ENCODE measurements around the gene ASIC3.

The ASIC3 gene

DNA sequence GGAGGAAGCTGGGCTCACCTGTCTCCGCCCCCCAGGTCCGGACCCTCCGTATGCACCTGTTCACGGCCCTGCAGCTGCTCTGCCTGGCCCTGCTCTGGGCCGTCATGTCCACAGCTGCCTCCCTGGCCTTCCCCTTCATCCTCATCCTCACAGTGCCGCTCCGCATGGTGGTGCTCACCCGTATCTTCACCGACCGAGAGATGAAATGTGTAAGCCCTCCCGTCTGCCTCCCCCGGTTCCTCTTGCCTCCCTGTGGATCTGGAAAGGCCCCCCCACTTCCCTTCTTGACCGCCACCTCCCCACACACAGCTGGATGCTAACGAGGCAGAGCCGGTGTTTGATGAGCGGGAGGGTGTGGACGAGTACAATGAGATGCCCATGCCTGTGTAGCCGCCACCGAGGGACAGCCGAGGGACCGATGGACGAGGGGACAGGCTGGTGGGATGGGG lies 27.7 kb downstream of the ASIC3 start:
- DNase-seq: no peak

DNA sequence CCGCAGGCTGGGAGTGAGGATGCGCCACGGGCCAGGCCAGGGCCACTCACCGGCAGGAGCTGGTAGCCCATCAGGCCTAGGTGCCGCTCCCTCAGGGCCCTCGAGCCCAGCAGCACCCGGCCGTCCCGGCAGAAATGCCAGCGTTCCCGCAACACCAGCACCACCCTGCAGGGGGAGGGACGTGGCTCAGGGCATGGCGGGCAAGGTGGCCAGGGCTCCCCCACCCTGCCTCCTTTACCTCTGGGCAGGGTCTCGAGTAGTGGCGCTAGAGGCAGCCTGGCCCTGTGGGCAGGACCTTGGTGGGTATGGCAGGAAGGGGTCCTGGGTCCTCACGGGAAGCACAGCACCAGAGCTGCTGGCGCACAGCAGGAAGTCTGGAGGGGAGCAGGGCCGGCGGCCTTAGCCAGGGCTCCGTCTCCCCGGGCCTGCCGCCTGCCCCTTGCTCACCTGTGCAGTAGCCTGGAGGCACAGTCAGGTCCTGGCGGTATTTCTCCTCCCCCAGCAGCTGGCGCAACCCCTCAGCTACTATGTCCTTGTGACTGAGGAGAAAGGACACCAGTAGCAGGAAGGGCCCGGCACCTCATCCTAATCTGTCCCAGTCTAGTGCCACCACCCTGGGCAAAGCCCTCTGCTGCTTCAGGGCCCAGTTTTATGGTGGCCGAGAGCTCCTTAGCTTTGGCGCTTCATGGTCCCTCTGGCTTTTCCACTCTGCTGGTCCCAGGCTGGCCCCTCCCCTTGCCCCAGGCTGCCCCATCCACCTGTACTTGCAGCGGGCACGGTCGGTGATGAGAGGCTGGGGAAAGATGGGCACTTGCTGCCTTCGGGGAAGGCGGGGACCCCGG lies 28.8 kb downstream of the ASIC3 start:
- no peak for DNase-seq

DNA sequence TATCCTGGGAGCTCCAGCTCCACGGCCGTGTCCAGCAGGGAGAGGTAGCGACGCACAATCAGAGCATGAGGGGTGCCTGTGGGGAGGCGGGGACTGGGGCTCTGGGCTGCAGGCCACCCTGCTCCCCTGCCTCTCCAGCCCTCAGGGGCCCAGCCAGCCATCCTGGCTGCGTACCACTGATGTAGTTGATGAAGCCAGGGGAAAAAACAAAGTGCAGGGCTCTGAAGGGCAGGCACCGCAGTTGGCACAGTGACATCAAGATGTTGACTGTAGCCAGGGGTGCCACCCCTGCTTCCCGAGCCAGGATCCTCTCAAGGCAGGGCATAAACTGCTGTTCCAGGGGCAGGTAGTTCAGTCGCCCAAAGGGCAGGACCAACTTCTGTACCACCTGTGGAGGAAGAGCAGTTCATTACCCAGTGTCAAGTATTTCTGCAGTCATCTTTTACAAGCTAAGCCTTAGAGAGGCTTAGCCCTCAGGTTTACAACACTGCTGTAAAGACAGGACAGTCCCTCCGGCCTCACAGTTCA lies 29.4 kb downstream of the ASIC3 start:
- DNase-seq: no peak

DNA sequence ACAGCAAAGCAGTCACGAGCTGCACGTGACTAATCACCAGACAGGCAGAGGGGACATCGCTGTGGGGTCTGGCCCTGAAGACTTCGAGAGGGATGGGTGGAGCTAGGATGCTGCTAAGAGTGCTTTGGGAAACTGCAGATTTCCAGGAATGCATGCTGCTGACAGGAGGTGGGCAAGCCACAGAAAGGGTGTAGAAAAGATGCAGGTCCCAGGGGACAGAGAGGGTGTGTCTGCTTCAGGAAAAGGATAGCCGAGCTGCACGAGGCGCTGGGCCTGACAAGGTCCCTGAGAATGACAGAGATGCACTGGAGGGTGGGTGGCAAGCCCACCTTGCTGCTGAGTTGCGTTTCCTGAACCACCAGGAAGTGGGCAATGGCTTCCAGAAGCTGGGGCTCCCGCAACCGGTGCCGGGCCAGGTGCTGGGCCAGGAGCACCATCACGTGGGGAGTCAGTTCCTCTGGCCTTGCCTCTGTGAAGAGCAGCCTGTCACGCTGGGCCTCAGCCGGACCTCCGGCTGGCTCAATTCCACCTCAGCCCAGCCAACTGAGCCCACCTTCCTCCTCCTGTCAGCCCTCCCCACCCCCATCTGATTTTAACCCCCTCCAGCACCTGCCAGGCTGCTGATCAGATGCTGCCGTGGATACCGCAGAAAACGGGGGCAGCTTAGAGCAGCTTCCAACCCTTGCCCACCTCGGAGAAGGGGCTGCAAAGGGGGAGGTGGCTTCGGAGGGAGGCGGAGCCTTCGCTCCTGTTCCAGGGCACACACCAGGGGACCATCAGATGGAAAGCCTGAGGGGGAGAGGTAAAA lies 30.1 kb downstream of the ASIC3 start:
- DNase-seq: no peak

DNA sequence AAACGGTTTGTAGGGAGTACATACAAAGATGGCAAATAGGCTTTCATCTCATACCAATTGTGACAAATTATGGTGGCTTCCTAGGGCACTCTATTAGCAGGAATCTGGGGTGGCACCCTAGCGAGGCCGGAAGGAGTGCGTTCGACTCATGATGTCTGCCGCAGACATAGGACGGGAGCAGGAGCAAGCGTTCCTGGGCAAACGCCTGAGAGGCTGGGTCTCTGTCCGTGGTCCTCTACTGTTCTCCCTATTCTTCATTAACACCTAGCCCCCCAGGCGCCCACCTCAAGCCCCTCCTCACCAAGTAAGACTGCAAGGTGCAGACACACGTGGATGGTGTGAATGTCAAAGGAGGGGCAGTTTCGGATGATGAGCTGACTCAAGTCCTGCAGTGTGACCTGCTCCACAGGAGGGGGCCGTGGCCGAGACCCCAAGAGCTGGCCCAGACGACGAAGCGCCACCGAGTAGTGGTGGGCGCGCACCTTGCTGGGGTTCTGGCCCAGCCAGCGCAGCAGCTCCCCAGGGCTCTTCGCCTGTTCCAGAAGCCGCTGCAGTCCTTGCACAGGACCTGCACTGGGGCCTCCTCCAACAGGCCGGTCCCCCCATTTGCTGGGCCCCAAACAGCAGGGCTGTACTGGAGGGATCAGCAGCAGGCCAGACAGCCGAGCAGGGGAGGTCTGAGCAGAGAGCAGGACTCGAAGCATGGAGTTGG lies 31.0 kb downstream of the ASIC3 start:
- DNase-seq: no peak

DNA sequence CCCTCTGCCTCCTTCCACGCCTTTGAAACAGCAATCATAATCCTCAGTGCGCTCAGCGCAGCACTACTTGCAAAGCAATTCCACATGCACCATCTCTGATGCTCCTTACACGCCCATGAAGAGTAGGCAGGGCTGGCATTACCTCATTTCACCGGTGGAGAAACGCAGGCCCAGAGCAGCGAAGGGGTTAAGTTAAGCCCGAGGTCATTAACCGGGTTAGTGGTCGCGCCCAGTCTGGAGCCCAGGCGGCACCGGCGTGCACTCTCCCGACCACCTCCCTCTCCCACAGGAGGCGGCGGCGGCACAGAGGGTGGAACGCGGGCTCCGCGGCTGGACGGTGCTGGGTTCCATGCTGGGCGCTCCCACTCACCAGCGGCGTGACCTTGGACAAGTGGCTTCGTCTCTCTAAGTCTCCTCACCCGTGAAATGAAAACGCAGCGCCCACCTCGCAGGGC lies 31.8 kb downstream of the ASIC3 start:
- DNase-seq: peak in 1 of 2 experiments; percentile 32

DNA sequence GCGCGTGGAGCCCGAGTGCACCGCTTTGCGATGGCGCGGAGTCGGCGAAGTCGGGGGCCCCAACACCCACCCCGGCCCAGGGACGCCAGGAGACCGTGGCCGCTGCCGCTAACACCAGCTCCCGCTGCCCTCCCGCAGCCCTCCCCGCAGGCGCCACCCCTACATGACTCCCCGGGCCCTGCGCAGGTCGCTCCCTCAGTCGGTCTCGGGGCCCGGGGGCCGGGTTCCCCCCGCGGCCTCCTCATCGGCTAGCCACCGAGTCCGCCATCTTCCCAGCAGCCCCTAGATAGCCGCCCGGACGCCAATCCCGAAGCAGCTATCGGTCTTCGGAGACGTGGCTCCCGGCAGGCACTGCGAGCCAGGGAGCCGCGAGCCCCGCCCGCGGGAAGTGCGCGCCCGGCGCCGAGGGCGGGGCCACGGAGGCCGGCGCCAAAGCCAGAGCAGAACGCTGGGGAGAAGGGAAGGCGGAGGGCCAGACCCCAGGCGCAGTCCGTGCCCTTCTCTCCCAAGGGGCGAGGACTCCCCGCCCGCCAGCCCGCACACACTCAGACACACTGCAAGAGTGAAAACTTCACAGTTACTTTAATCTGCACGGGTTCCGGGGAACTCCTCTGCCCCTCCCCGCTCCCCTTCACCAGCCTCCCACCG lies 32.3 kb downstream of the ASIC3 start, which contains the start of gene FASTK:
Gene FASTK (minus strand): TSS at position 288 of the 648 bp plus-strand sequence. CDS start 43 bp downstream, at position 245.
- DNase-seq: peak; percentile 84 to 86

DNA sequence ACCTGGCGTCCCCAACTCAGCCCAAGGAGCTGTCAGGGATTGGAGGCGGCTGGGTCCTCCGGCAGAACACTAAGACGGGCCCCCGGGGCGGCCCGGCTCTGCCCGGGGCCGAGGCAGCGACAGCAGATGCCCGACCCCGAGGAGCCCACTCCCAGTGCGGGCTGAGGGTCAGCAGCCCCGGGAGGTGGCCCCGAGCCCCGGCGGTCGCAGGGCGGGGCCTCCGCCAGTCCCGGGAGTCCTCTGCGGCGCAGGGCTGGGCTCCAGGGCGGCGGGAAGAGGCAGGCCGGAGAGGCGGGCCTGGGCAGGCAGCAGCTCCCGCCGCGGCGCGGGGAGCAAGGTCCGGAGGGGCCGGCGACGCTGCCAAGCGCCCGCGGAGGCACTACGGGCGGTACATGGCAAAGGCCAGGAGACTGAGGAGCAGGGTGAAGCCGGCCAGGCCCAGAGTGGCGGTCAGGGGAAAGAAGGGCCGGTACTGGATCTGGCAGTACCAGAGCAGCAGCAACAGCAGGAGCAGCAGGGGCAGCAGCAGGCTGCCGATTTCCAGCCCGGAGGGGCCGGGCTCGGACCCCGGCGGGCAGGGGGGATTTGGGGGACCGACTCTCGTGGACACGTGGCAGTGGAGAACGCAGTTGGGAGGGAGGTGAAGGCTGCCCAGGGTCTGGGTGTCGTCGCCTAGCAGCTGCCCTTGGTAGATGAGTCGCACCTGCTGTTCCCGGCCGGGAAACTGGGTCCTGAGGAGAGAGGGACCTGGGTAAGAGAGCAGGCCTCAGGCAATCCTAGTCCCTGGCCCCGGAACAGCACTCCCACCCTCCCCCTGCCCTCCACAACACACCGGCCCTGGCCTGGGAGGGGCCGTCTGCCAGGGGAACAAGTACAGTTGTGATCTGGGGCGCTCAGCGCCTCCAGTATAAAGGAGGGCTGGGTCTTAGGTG lies 33.1 kb downstream of the ASIC3 start:
- no peak for DNase-seq

DNA sequence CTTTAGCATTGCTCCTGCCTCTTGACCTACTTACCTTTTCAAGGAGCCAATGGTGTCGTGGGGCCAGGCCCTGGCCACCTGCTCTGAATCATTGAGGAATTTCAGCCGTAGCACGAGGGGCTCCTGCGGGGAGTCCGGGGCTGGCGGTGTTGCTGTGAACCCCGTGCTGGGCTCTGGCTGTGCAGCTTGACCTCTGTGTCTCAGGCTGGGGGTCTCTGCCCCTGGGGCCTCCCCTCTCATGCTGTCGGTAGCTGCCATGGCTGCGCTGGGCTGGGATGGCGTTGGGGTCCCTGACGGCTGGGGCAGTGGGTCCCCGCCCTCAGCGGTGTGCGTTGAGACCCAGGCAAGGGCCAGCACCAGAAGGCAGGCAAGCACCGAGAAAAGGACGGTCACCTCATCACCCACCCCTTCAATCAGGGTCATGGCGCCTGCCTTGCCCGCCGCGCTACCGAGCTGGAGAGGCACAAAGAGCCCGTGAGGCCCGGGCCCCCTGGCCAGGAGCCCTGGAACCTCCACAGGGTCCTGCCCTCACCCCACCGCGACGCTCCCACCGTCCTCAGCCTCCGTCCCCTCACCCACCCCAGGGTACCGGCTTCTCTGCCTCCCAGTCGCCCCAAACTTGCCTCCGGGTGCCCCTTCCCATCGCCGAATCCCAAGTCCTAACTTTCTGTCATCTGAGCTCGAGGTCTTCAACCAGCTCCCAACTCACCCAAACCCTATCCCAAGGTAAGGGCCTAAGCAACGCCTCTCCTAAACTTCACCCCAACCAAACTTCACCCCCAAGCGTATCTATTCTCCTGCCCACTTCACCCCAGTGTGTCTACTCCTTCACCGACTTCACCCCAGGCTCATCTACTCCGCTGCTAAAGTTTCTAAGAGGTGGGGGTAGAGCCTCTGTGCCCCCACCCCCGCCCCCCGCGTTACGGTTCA lies 34.1 kb downstream of the ASIC3 start:
- DNase-seq: no peak

DNA sequence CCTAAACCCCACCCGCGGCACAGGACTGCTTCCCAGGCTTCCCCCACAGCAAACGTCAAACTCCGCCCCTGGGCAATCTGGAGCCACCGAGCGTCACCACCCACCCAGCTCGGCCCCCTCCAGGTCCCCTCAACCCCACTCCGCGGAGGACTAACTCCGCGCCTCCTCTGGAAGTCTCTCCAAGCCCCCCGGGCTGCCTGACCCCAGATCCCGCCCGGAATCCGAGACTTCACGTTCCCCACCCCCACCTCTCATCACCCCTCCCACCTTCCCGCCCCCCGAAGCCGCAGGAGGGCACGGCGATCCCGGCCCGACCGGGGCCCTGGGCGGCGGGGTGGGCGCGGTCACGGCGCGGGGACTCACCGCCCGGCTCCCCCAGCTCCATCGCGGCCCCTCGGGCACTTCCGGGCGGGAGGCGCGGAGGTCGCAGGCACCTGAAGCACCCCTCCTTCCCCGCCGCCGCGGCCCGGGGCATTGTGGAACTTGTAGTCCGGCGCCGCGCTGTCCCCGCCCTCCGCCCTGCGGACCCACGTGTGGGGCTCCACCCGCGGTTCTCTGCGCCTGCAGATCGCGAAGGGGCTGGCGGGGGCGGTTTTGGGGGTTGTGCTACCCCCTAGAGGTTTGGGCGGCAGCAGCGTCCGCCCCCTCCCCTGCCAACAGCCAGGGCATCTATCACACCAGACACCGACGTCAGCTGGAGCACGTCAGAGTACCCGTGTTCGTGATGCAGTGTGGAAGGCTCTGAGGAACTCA lies 34.9 kb downstream of the ASIC3 start, which contains the start of gene TMUB1:
Gene TMUB1 (minus strand): TSS at position 423 of the 753 bp plus-strand sequence. CDS start 930 bp downstream, outside the sequence.
- DNase-seq: peak; percentile 83 to 87

DNA sequence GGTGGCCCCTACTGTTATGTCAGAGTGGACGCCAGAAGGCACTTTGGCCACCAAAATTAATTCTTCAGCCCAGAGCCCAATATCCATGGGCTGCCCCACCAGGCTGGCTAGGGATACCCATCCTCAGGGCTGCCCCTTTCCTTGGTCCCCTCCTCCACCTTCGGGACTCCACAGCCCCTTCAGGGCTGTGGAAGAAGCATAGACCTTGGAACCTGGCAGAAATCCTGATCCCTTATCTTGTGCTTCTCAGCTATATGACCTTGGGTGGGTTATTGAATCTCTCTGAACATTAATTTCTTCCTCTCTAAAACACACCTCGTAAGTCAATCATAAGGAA lies 35.5 kb downstream of the ASIC3 start:
- DNase-seq: no peak

DNA sequence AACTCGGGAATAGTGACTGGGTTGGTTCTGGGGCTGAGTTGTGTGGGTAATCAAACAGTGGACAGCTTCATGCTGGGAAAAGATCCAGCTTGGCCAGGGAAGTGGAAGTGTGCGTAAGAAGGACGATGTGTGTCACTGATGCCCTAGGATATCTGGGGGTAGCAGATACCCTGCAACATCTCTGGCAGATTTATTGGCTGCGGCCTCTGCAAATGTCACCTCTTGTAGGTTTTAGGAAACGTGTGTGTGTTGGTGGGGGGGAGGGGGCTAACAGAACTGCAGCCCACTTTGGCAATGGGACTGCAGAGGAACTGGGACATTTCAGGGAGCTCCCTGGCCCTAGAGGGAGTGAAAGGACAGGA lies 37.0 kb downstream of the ASIC3 start:
- DNase-seq: no peak

DNA sequence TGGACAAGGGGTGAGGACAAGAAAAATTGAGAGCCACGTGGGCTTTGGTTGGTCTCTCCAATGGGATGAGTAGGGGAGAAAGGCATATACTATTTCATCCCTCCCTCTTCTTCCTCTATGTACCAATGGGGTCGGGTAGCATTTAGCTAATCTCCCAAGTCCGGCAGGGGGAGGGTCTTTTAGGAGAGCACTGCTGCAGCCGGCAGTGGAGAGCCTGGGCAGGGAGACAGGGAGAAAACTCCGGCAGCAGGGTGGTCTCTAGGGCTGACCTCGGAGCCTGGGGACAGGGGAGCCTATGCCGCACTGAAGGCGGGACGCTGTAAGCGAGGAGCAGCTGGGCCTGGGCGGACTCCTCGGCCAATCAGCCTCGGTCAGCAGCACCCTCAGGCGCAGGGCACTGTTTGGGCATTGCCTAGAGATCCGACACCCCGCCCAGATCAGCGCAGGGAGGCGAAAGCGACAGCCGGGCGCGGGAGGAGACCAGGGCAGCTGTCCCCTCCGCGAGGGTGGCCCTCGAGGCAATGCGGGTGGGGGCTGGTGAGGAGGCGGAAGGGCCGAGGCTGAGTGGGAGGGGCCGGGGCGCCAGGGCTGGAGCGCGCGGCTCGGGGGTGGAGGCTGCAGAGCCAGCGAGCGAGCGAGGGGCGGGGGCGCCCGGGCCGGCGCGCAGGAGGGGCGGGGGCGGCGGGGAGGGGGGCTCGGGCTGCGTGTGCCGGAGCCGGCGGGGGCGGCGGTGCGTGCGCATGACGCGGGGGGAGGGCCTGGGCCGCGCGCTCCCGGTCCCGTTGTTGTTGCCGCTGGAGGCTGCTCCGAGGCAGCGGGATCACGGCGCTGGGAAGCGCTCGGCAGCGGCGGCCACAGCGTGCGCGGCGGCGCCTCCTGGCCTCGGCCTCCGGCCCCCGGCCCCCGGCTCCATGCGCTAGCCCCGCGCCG lies 37.6 kb downstream of the ASIC3 start, which contains the start of gene AGAP3:
Gene AGAP3 (plus strand): TSS at position 785 of the 930 bp plus-strand sequence. CDS start 267 bp downstream, outside the sequence.
- peak; percentile 60 to 67 for DNase-seq

DNA sequence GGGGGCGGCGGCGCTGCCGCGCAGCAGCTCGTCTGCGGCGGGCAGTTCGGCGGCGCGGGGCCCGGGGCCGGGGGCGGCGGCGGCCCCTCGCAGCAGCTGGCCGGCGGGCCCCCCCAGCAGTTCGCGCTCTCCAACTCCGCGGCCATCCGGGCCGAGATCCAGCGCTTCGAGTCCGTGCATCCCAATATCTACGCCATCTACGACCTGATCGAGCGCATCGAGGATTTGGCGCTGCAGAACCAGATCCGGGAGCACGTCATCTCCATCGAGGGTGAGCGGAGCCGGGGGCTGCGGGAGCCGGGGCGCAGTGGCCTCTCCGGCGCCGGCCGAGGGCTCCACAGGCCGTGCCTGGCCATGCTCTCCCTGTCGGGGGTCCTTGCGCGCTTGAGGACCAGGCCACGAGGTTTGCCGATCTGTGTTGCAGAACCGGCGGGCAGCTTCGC lies 38.5 kb downstream of the ASIC3 start:
- no peak for DNase-seq

DNA sequence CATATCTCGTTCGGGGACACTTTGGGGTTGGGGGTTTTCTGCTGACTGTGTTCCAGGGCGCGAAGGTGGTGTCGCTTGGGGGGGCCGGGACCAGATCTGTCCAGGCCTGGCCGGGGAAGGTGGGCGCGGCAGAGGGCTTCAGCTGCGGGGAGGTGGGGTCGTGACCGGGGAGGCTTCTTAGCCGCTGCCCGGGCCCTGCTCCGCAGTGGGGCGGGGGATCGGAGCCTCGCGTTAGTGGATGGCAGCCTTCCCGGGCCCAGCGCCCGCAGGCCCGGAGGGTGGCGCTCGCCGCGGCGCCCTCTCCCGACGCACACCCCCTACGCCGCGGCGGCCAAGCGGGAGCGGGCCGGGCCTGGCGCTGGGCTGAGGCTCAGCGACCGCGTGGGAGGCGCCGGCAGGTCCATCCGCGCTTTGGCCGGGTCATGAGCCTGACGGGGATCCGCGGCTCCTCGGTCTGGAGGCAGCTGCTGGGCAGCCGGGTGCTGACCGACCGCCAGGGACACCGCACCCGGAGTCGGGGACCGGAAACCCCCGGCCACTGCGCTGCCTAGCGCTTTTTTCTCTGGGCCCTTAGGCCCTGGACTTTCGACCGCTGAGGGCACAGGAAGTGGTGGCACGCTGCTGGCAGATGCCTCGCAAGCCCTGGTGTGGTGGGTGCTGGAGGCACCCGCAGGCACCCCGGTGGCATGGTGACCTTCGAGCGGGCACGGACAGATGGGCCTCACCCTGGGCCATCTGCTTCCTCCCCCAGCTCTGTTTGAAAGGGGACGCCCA lies 39.1 kb downstream of the ASIC3 start:
- peak in 1 of 2 experiments; percentile 40 for DNase-seq

DNA sequence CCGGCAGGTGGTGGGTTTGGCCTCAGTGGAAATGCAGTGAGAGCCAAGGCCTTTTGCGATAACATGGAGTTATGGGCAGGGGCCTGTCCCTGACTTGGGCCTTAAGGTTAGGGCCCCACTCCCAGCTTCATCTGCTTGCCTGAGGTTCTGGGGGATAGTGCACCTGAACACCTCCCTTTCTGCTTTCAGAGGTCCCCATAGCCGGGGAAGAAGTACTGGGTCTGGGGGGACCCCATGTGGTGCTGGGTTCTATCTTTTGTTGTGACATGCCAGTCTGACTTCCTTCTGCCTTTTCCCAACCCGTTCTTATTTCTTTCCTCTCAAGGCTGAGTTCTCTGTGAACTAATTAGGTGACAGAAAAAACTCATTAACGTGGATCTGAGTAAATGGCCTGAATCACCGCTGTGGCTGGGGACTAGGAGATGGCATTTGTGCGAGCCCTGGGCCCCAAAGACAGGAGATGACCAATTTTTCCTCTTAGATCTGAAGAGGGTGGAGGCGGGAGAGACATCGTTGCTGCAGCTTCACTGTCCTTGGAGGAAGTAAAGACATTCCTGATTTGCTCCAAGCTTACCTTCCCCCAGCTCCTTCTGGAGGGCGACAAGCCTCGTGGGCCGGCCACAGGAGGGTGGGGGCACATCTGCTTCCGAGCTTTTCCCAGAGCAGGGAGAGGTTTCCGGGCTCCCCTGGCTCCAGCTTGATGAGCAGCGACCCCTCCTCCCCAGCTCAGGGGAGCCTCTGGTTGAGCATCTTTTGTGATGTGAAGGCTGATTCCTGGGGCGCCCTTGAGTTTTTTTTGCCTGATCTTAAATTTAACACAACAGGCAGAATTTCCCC lies 39.9 kb downstream of the ASIC3 start:
- DNase-seq: no peak
